ENCODE data around the gene PDLIM4. TPM values are rescaled to one million over a fixed set of nuclear protein-coding genes. Genes with fewer than 3 reads are reported as not detected.

The PDLIM4 gene
- total RNA-seq, 1 donor from 2014 or later = 1.2 TPM

GRCh38 chr5:132277256-132277655 is 19.8 kb downstream of the PDLIM4 start:
- no peak overlapping the region for H3K27ac Mint-ChIP-seq
- H3K4me1 Mint-ChIP-seq (ENCODE audit: low read depth) = peaks cover 3% of the 10 kb centered on the region
- intact Hi-C loops (cut with micrococcal nuclease) = no loop called here
- no peak for DNase-seq (ENCODE audit: low spot score)
- no peaks in the 10 kb centered on the region for H3K36me3 Mint-ChIP-seq (ENCODE audit: low read depth)
- no peak overlapping the region for H3K4me3 Mint-ChIP-seq (ENCODE audit: low read depth)
- H3K27me3 Mint-ChIP-seq (ENCODE audit: low read depth) = peaks cover 7% of the 10 kb centered on the region
- H3K9me3 Mint-ChIP-seq = no peaks in the 10 kb centered on the region

DNA sequence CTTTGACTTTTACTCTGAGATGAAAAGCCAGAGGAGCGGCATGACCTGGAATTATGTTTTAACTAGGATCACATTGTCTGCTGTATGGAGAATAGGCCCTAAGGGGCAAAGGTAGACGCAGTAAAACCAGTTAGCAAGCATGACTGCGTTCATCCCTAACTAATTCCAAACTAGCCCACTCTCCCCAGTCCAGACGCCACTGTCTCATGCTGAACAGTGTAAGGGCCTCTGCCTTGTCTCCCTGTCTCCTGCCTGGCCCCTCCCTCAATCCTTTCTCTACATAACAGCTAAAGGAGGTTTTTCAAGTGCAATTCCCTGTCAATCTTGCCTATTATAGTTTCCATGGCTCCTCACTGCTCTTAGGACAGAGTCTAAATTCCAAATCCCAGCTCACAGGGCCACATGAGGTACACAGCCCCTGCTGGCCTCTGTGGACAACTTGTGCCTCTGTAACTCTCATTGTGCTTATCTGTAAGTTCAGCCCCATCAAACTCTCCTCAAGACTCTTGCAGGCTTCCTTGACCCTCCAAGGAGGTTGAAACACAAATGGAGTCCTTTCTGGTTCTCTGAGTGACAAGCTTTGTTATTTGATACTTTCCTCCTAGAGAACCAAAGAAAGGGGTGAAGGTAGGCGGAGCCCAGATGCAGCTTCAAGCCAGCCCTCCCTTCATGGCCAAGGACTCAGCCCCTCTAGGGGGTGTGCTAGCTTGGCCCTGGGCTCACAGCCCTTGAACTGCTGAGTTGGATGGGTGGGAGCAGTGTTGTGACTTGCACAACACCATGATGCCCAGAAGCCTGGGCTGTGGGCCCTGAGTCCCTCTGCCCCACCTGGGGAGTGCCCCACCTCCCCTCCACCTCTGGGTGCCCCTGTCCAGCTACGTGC is 20.7 kb downstream of the PDLIM4 start:
- intact Hi-C loops (cut with micrococcal nuclease) = no loop called here
- Mint-ChIP-seq H3K4me1 (ENCODE audit: low read depth) (no peaks in the 10 kb centered on the region), H3K4me3 (ENCODE audit: low read depth) (no peak overlapping the region), H3K27ac (no peak overlapping the region), H3K36me3 (ENCODE audit: low read depth) (no peaks in the 10 kb centered on the region), H3K9me3 (no peaks in the 10 kb centered on the region), H3K27me3 (ENCODE audit: low read depth) (peaks cover 4% of the 10 kb centered on the region)
- DNase-seq (ENCODE audit: low spot score) = no peak

- no peak overlapping the region for H3K4me3 Mint-ChIP-seq (ENCODE audit: low read depth)
- no peaks in the 10 kb centered on the region for H3K4me1 Mint-ChIP-seq (ENCODE audit: low read depth)
- no peak overlapping the region for H3K27ac Mint-ChIP-seq
- DNase-seq (ENCODE audit: low spot score) = no peak
- H3K9me3 Mint-ChIP-seq = no peaks in the 10 kb centered on the region
- no peaks in the 10 kb centered on the region for H3K36me3 Mint-ChIP-seq (ENCODE audit: low read depth)
- H3K27me3 Mint-ChIP-seq (ENCODE audit: low read depth) = peaks cover 2% of the 10 kb centered on the region
- intact Hi-C loops (cut with micrococcal nuclease) = no loop called here
These were observed 22.3 kb downstream of the PDLIM4 start for GRCh38 chr5:132279801-132280200.

GRCh38 chr5:132280371-132281240 is 23.1 kb downstream of the PDLIM4 start:
- no peaks in the 10 kb centered on the region for H3K36me3 Mint-ChIP-seq (ENCODE audit: low read depth)
- no peak for DNase-seq (ENCODE audit: low spot score)
- no peaks in the 10 kb centered on the region for H3K9me3 Mint-ChIP-seq
- no peak overlapping the region for H3K4me3 Mint-ChIP-seq (ENCODE audit: low read depth)
- H3K27ac Mint-ChIP-seq = no peak overlapping the region
- intact Hi-C loops (cut with micrococcal nuclease) = no loop called here
- no peaks in the 10 kb centered on the region for H3K4me1 Mint-ChIP-seq (ENCODE audit: low read depth)
- peaks cover 2% of the 10 kb centered on the region for H3K27me3 Mint-ChIP-seq (ENCODE audit: low read depth)

DNA sequence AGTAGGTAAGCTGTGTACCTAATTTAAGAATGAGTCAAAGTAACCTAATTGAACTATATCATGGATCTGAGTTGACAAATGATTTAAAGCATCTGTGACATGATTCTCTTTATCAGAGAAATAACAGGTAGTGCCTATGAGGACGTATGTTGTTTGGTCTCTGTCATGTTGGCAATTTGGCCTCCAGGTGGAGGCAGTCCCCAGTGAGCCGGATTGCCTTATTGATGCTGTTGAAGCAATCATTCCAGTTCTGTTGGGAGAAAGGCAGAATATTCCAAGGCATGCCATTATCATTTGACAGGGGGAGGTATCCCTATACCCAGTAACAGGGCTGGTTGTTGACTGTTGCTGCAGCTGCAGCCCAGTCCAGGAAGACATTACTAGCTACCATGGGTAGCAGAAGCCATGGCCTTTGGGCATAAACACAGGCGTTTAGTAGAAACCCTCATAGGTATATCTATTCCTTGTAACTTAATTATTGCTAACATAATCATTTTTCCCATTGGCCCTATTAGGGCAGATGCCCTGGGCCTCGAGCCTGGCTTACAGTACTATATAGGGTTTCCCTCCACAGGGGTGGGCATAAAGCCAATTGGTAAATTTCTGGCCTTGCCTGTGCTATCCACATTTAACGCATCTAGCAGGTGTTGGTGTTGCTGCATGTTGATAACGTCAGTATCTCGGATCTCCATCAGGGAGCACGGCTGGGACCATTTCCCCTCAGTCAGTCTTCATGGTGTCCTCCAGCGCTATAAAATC is 24.5 kb downstream of the PDLIM4 start:
- H3K4me3 Mint-ChIP-seq (ENCODE audit: low read depth) = no peak overlapping the region
- DNase-seq (ENCODE audit: low spot score) = no peak
- H3K9me3 Mint-ChIP-seq = no peaks in the 10 kb centered on the region
- no peak overlapping the region for H3K27ac Mint-ChIP-seq
- H3K36me3 Mint-ChIP-seq (ENCODE audit: low read depth) = no peaks in the 10 kb centered on the region
- peaks cover 2% of the 10 kb centered on the region for H3K27me3 Mint-ChIP-seq (ENCODE audit: low read depth)
- no peaks in the 10 kb centered on the region for H3K4me1 Mint-ChIP-seq (ENCODE audit: low read depth)
- intact Hi-C loops (cut with micrococcal nuclease) = no loop called here

GRCh38 chr5:132283423-132284043 is 26.0 kb downstream of the PDLIM4 start:
- Mint-ChIP-seq H3K27ac (no peak overlapping the region), H3K4me1 (ENCODE audit: low read depth) (no peaks in the 10 kb centered on the region), H3K9me3 (no peaks in the 10 kb centered on the region), H3K36me3 (ENCODE audit: low read depth) (no peaks in the 10 kb centered on the region), H3K27me3 (ENCODE audit: low read depth) (peaks cover 2% of the 10 kb centered on the region), H3K4me3 (ENCODE audit: low read depth) (no peak overlapping the region)
- DNase-seq (ENCODE audit: low spot score) = no peak
- intact Hi-C loops (cut with micrococcal nuclease) = no loop called here

DNA sequence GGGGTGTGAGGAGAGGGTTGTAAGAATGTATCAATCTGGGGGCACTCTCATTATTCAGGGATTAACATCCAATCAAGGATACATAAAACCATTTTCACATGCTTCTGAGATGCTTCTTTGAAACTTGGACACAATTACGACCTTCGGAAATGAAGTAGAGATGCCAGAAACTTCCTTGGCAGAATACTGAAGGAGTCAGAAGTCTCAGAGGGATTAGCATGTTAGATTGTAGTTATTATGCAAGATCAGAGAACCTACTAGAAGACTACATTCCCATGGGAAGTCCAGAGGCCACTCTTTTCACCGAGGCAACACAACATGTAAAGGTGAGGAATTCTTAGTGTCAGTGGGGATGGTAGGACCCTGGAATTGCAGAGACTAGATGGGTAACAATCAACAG is 31.6 kb downstream of the PDLIM4 start:
- Mint-ChIP-seq H3K9me3 (no peaks in the 10 kb centered on the region), H3K4me1 (ENCODE audit: low read depth) (peaks cover 10% of the 10 kb centered on the region), H3K27me3 (ENCODE audit: low read depth) (no peaks in the 10 kb centered on the region), H3K4me3 (ENCODE audit: low read depth) (no peak overlapping the region), H3K27ac (no peak overlapping the region), H3K36me3 (ENCODE audit: low read depth) (no peaks in the 10 kb centered on the region)
- intact Hi-C loops (cut with micrococcal nuclease) = no loop called here
- no peak for DNase-seq (ENCODE audit: low spot score)

DNA sequence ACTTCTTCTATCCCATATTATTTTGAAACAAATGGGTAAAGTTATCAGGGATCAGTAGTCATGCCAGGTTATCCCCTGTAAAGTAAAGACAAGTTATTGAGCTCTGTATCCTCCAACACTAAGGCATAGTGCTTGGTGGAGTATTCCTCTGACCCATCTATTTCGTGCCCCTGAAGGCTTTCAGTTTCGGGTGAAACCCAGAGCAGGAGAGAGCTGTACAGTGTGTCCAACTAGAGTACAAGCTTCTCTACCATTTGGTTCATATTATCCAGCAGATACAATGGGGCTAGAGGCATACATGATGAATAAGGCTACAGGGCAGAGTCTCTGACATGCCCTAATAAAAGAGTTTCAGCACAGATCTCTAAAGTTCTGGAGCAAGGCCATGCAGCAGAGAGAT is 33.5 kb downstream of the PDLIM4 start:
- no peak overlapping the region for H3K27ac Mint-ChIP-seq
- H3K36me3 Mint-ChIP-seq (ENCODE audit: low read depth) = no peaks in the 10 kb centered on the region
- H3K4me3 Mint-ChIP-seq (ENCODE audit: low read depth) = no peak overlapping the region
- no peak for DNase-seq (ENCODE audit: low spot score)
- H3K4me1 Mint-ChIP-seq (ENCODE audit: low read depth) = peaks cover 25% of the 10 kb centered on the region
- H3K9me3 Mint-ChIP-seq = no peaks in the 10 kb centered on the region
- intact Hi-C loops (cut with micrococcal nuclease) = loop anchor here (5.0 kb wide), 4 partner anchors 54 to 201 kb away; partner anchors contain the start of genes IRF1 and SLC22A5
- no peaks in the 10 kb centered on the region for H3K27me3 Mint-ChIP-seq (ENCODE audit: low read depth)

DNA sequence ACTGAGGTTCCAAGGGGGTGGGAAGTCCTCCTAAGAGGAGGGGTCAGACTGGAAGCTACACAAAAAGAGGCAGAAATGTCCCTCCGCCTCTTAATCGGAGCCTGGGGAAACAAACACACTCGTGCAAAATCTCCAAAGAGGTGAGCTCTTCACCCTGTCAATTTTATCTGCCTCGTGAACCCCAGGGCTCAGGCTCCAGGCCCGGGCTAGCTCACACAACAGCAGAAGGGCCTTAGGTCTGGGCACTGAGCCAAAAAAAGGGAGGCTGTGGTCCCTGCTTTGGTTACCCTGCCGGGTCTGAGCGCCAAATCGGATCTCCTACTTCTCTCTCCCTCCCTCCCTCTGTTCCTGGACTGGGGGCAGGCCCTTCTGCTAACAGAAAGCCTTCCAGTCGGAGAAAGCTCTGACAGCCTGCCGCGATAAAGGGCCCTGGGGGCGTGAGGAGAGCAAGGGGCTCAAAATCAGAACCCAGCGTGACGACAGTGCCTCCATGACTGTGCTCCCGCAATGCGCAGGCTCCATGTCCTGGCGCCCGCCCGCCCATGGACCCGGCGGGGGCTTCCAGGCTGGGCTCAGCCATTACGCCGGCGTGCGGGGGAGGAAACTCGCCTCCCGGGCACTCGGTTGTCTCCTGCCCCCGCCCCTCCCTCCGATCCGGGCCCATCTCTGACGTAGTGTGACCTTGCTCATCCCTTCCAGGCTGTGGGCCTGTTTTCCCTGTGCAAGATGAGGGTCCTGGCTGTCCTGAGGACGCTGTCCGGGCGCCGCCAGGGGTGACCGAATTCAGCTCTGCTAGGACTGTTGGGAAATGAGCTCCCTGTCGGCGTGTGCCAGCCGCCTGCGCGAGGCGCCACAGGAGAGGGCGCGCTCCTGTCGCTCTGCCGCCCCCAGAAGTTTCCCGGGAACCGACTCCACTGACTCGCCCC is 35.8 kb downstream of the PDLIM4 start:
- peak overlapping the region; percentile 92 for H3K4me3 Mint-ChIP-seq (ENCODE audit: low read depth)
- intact Hi-C loops (cut with micrococcal nuclease) = loop anchor here (2.0 to 5.0 kb wide), 6 partner anchors 21 to 199 kb away; partner anchors contain the start of genes IRF1 and SLC22A5
- DNase-seq (ENCODE audit: low spot score) = peak; percentile 53
- no peaks in the 10 kb centered on the region for H3K9me3 Mint-ChIP-seq
- no peaks in the 10 kb centered on the region for H3K36me3 Mint-ChIP-seq (ENCODE audit: low read depth)
- H3K4me1 Mint-ChIP-seq (ENCODE audit: low read depth) = peaks cover 34% of the 10 kb centered on the region
- no peaks in the 10 kb centered on the region for H3K27me3 Mint-ChIP-seq (ENCODE audit: low read depth)
- peak overlapping the region; percentile 90 for H3K27ac Mint-ChIP-seq

DNA sequence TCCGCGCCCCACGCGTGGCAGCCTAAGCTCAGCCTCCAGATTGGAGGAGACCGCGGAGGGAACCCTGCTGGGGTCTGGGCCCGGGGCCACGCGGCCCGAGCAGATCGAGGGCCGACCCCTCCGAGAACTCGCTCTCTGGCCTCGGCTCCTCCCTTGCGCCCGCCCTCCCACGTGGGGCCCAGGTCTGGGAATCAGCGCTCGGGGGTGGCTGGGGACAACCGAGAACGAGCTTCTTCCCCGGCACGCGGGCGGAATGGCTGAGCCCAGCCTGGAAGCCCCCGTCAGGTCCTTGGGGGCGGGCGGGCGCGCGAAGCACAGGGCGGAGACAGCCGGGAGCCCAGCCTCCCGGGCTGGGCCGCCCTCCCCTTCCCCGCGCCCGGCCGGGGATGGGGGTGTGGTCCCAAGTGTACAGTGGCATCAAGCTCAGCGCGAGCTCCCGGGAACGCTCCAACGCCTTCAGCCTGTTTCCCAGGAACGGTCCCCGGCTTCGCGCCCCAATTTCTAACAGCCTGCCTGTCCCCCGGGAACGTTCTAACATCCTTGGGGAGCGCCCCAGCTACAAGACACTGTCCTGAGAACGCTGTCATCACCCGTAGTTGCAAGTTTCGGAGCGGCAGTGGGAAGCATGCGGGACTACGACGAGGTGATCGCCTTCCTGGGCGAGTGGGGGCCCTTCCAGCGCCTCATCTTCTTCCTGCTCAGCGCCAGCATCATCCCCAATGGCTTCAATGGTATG is 36.7 kb downstream of the PDLIM4 start, which contains the start of gene SLC22A4:
Gene SLC22A4, plus strand, starts transcription at position 403 of the 736 bp plus-strand sequence. Its CDS starts 223 bp downstream, at position 626.
- H3K9me3 Mint-ChIP-seq = no peaks in the 10 kb centered on the region
- H3K4me3 Mint-ChIP-seq (ENCODE audit: low read depth) = peak within 1 kb of the TSS; percentile 92
- H3K27me3 Mint-ChIP-seq (ENCODE audit: low read depth) = no peaks in the 10 kb centered on the region
- DNase-seq (ENCODE audit: low spot score) = peak; percentile 62
- no peaks in the 10 kb centered on the region for H3K36me3 Mint-ChIP-seq (ENCODE audit: low read depth)
- peaks cover 35% of the 10 kb centered on the region for H3K4me1 Mint-ChIP-seq (ENCODE audit: low read depth)
- intact Hi-C loops (cut with micrococcal nuclease) = loop anchor here (2.0 to 5.0 kb wide), 7 partner anchors 21 to 223 kb away; partner anchors contain the start of genes IRF1 and SLC22A5
- H3K27ac Mint-ChIP-seq = peak within 1 kb of the TSS; percentile 90

Measured in activated T-helper 2 cell treated with anti-CD3 and anti-CD28 coated beads, Interferon-gamma antibody, Interleukin-2, Interleukin-4, amounts not matched to agents 10 μg/mL and 5 μg/mL and 100 μg/mL, durations not matched to agents 14 hours and 24 hours and 36 hours (primary cell).